GM12878 (cell line): ENCODE data around the gene PCNX1. TPM values are rescaled to one million over a fixed set of nuclear protein-coding genes. Genes with fewer than 3 reads are reported as not detected.
A peak's percentile ranks its signal among the peaks of the same experiment; 100 is the strongest.

ENCODE experiments used
- BMI1 ChIP-seq: fragments of 450-650 bp; IDR thresholded peaks from 2 replicates; pipeline ENCODE4 v1.6.1; 2016; ENCODE audit warnings: mild to moderate bottlenecking, moderate library complexity, borderline replicate concordance
- ESRRA ChIP-seq: IDR thresholded peaks from 2 replicates; pipeline ENCODE4 v1.6.1; 2012; ENCODE audit warnings: mild to moderate bottlenecking, low read length, improper control_type of control experiment
- HDAC2 ChIP-seq: fragments of 200-600 bp; sonication (generic); IDR thresholded peaks from 2 replicates; pipeline ENCODE4 v1.6.1; 2017
- IRF4 ChIP-seq: IDR thresholded peaks from 2 replicates; pipeline ENCODE4 v1.6.1; 2011; ENCODE audit warnings: low read depth, low read length
- JUND ChIP-seq: IDR thresholded peaks from 2 replicates; pipeline ENCODE4 v1.6.1; 2012; ENCODE audit warnings: low read depth, mild to moderate bottlenecking, low read length, improper control_type of control experiment, moderate library complexity
- MXI1 ChIP-seq: fragments of 150-350 bp; IDR thresholded peaks from 2 replicates; pipeline ENCODE4 v1.6.1; 2011; ENCODE audit warnings: low read depth, mild to moderate bottlenecking, inconsistent platforms, low read length, improper control_type of control experiment
- POLR2AphosphoS2 ChIP-seq: IDR thresholded peaks from 2 replicates; pipeline ENCODE4 v1.6.1; 2011; ENCODE audit warnings: low read depth, mild to moderate bottlenecking, low read length, improper control_type of control experiment, moderate library complexity
- SREBF1 ChIP-seq: IDR thresholded peaks from 2 replicates; pipeline ENCODE4 v1.6.1; 2012; ENCODE audit warnings: mild to moderate bottlenecking, low read length
- STAT3 ChIP-seq: IDR thresholded peaks from 2 replicates; pipeline ENCODE4 v1.6.1; 2011; ENCODE audit warnings: low read depth, low read length, improper control_type of control experiment
- polyA plus RNA-seq, 11 experiments: library from polyadenylated mRNA; depleted of rRNA in 4 of 11; unstranded in 6 of 11; stranded (reverse) in 5 of 11; fragments of >200 nt; fragmentation: Nextera tagmentation in 4 of 11; fragmentation: Illumina TruSeq in 1 of 11; extraction: Ambion mirVana in 4 of 11; extraction: Trizol in 1 of 11; gene quantifications; 1 replicate in 1 of 11; 2 replicates in 10 of 11; pipeline versions ENCODE4 v1.2.1 to v1.2.3, GENCODE V29; 2011 to 2016; ENCODE audit warnings: inconsistent platforms in 2 of 11, missing spikeins in 2 of 11, low read depth in 1 of 11
- total RNA-seq, 4 experiments: library from RNA; depleted of rRNA in 3 of 4; stranded (reverse); fragments of >200 nt in 3 of 4; fragmentation: Illumina TruSeq in 1 of 4; extraction: Trizol in 1 of 4; gene quantifications; 2 replicates each; pipeline versions ENCODE4 v1.2.1 to v1.2.3, GENCODE V29; 2013 to 2021
- TF ChIP-seq, protein P1 (sequence below): fragments of 450-650 bp; formaldehyde crosslinking; IDR thresholded peaks from 2 replicates; pipeline ENCODE4 v1.5.0; 2022; ENCODE audit warnings: mild to moderate bottlenecking, missing genetic modification characterization
- TF ChIP-seq, protein P2 (sequence below): fragments of 450-650 bp; conservative IDR thresholded peaks from 2 replicates; pipeline ENCODE4 v1.6.1; 2017; ENCODE audit warnings: mild to moderate bottlenecking, moderate library complexity
- TF ChIP-seq, protein P3 (sequence below): fragments of 450-650 bp; IDR thresholded peaks from 2 replicates; pipeline ENCODE4 v1.6.1; 2017; ENCODE audit warnings: mild to moderate bottlenecking, low read depth, inconsistent platforms; ENCODE audit not compliant: poor library complexity, severe bottlenecking
- TF ChIP-seq, protein P4 (sequence below): IDR thresholded peaks from 2 replicates; pipeline ENCODE4 v1.6.1; 2012; ENCODE audit warnings: low read depth, low read length, improper control_type of control experiment
- TF ChIP-seq, protein P5 (sequence below): fragments of 450-650 bp; IDR thresholded peaks from 2 replicates; pipeline ENCODE4 v1.6.1; 2018; ENCODE audit warnings: borderline replicate concordance, mild to moderate bottlenecking; ENCODE audit not compliant: partially characterized antibody
- TF ChIP-seq, protein P6 (sequence below), 3 experiments: IDR thresholded peaks in 2 of 3; conservative IDR thresholded peaks in 1 of 3; 2 replicates each; pipeline ENCODE4 v1.5.1; 2011; ENCODE audit warnings: low read depth in 3 of 3, low read length in 3 of 3, mild to moderate bottlenecking in 3 of 3, control low read depth in 2 of 3, moderate library complexity in 2 of 3, inconsistent platforms in 1 of 3, mixed read lengths in 1 of 3; ENCODE audit not compliant: control insufficient read depth in 2 of 3, insufficient read depth in 1 of 3; ENCODE audit errors: extremely low read depth in 1 of 3

PCNX1 gene
- total and polyA plus RNA-seq, 10 of the 15 experiments (the other 5 are each of a cell fraction or from before 2014, with no cell fraction given), result 4.6 to 53.9 (median 20.5) TPM

- TF ChIP-seq, protein P1, sequence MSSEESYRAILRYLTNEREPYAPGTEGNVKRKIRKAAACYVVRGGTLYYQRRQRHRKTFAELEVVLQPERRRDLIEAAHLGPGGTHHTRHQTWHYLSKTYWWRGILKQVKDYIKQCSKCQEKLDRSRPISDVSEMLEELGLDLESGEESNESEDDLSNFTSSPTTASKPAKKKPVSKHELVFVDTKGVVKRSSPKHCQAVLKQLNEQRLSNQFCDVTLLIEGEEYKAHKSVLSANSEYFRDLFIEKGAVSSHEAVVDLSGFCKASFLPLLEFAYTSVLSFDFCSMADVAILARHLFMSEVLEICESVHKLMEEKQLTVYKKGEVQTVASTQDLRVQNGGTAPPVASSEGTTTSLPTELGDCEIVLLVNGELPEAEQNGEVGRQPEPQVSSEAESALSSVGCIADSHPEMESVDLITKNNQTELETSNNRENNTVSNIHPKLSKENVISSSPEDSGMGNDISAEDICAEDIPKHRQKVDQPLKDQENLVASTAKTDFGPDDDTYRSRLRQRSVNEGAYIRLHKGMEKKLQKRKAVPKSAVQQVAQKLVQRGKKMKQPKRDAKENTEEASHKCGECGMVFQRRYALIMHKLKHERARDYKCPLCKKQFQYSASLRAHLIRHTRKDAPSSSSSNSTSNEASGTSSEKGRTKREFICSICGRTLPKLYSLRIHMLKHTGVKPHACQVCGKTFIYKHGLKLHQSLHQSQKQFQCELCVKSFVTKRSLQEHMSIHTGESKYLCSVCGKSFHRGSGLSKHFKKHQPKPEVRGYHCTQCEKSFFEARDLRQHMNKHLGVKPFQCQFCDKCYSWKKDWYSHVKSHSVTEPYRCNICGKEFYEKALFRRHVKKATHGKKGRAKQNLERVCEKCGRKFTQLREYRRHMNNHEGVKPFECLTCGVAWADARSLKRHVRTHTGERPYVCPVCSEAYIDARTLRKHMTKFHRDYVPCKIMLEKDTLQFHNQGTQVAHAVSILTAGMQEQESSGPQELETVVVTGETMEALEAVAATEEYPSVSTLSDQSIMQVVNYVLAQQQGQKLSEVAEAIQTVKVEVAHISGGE (CRISPR knock-in tag), result no peak
- no peak for TF ChIP-seq HDAC2
- TF ChIP-seq JUND, result no peak
- TF ChIP-seq, protein P2, sequence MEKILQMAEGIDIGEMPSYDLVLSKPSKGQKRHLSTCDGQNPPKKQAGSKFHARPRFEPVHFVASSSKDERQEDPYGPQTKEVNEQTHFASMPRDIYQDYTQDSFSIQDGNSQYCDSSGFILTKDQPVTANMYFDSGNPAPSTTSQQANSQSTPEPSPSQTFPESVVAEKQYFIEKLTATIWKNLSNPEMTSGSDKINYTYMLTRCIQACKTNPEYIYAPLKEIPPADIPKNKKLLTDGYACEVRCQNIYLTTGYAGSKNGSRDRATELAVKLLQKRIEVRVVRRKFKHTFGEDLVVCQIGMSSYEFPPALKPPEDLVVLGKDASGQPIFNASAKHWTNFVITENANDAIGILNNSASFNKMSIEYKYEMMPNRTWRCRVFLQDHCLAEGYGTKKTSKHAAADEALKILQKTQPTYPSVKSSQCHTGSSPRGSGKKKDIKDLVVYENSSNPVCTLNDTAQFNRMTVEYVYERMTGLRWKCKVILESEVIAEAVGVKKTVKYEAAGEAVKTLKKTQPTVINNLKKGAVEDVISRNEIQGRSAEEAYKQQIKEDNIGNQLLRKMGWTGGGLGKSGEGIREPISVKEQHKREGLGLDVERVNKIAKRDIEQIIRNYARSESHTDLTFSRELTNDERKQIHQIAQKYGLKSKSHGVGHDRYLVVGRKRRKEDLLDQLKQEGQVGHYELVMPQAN, result no peak
- TF ChIP-seq, protein P3, sequence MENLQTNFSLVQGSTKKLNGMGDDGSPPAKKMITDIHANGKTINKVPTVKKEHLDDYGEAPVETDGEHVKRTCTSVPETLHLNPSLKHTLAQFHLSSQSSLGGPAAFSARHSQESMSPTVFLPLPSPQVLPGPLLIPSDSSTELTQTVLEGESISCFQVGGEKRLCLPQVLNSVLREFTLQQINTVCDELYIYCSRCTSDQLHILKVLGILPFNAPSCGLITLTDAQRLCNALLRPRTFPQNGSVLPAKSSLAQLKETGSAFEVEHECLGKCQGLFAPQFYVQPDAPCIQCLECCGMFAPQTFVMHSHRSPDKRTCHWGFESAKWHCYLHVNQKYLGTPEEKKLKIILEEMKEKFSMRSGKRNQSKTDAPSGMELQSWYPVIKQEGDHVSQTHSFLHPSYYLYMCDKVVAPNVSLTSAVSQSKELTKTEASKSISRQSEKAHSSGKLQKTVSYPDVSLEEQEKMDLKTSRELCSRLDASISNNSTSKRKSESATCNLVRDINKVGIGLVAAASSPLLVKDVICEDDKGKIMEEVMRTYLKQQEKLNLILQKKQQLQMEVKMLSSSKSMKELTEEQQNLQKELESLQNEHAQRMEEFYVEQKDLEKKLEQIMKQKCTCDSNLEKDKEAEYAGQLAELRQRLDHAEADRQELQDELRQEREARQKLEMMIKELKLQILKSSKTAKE, result no peak
- TF ChIP-seq SREBF1, result no peak
- TF ChIP-seq POLR2AphosphoS2, result no peak
- no peak for TF ChIP-seq ESRRA
- TF ChIP-seq, protein P4, sequence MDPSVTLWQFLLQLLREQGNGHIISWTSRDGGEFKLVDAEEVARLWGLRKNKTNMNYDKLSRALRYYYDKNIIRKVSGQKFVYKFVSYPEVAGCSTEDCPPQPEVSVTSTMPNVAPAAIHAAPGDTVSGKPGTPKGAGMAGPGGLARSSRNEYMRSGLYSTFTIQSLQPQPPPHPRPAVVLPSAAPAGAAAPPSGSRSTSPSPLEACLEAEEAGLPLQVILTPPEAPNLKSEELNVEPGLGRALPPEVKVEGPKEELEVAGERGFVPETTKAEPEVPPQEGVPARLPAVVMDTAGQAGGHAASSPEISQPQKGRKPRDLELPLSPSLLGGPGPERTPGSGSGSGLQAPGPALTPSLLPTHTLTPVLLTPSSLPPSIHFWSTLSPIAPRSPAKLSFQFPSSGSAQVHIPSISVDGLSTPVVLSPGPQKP, result no peak
- TF ChIP-seq, protein P5, sequence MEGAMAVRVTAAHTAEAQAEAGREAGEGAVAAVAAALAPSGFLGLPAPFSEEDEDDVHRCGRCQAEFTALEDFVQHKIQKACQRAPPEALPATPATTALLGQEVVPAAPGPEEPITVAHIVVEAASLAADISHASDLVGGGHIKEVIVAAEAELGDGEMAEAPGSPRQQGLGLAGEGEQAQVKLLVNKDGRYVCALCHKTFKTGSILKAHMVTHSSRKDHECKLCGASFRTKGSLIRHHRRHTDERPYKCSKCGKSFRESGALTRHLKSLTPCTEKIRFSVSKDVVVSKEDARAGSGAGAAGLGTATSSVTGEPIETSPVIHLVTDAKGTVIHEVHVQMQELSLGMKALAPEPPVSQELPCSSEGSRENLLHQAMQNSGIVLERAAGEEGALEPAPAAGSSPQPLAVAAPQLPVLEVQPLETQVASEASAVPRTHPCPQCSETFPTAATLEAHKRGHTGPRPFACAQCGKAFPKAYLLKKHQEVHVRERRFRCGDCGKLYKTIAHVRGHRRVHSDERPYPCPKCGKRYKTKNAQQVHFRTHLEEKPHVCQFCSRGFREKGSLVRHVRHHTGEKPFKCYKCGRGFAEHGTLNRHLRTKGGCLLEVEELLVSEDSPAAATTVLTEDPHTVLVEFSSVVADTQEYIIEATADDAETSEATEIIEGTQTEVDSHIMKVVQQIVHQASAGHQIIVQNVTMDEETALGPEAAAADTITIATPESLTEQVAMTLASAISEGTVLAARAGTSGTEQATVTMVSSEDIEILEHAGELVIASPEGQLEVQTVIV, result no peak
- peak; percentile 69; the same call in 1 of the 2 replicates for TF ChIP-seq IRF4
- no peak for TF ChIP-seq STAT3
- no peak for TF ChIP-seq BMI1
- TF ChIP-seq, protein P6, sequence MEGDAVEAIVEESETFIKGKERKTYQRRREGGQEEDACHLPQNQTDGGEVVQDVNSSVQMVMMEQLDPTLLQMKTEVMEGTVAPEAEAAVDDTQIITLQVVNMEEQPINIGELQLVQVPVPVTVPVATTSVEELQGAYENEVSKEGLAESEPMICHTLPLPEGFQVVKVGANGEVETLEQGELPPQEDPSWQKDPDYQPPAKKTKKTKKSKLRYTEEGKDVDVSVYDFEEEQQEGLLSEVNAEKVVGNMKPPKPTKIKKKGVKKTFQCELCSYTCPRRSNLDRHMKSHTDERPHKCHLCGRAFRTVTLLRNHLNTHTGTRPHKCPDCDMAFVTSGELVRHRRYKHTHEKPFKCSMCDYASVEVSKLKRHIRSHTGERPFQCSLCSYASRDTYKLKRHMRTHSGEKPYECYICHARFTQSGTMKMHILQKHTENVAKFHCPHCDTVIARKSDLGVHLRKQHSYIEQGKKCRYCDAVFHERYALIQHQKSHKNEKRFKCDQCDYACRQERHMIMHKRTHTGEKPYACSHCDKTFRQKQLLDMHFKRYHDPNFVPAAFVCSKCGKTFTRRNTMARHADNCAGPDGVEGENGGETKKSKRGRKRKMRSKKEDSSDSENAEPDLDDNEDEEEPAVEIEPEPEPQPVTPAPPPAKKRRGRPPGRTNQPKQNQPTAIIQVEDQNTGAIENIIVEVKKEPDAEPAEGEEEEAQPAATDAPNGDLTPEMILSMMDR (IDR thresholded peaks at IDR 0.05 in 2 of 3, conservative IDR thresholded peaks at IDR 0.05 in 1 of 3; ENCODE audit: control insufficient read depth in 2 of 3, extremely low read depth in 1 of 3, insufficient read depth in 1 of 3, low read depth in 3 of 3, low read length in 3 of 3), result no peak
- no peak for TF ChIP-seq MXI1
Measured at GRCh38 chr14:70881549-70882177, 25.6 kb upstream of the PCNX1 start (continued).
